ENCODE measurements around the gene CLDN1.

GRCh38 chr3:190307164-190307545 lies 15.1 kb downstream of the CLDN1 start:
- TF ChIP-seq POLR2A (IDR thresholded peaks at IDR 0.05) (no peak), CTCF (IDR thresholded peaks at IDR 0.05 in 4 of 5, conservative IDR thresholded peaks at IDR 0.05 in 1 of 5) (no peak)

Data from gastrocnemius medialis (tissue), 4 donors.